HG03045 (cell line): ENCODE data around the gene TNFRSF14.

ENCODE experiments used
- ATAC-seq: cut with Tn5 transposase; IDR thresholded peaks from one replicate; pipeline ENCODE4 v1.9.1; 2021; ENCODE audit warnings: mild to moderate bottlenecking, moderate library complexity; ENCODE audit not compliant: unreplicated experiment

Gene TNFRSF14

GRCh38 chr1:2586154-2587070 lies 30.2 kb downstream of the TNFRSF14 start, which contains the start of gene PRXL2B:
Gene PRXL2B (plus strand): TSS chr1:2586777. CDS start chr1:2586886, 109 bp downstream.
- peak; percentile 68 for ATAC-seq

GRCh38 chr1:2587071-2587859 lies 31.1 kb downstream of the TNFRSF14 start:
- peak; percentile 5 for ATAC-seq

- ATAC-seq: no peak
Observed at GRCh38 chr1:2587860-2588571, 31.8 kb downstream of the TNFRSF14 start.

DNA sequence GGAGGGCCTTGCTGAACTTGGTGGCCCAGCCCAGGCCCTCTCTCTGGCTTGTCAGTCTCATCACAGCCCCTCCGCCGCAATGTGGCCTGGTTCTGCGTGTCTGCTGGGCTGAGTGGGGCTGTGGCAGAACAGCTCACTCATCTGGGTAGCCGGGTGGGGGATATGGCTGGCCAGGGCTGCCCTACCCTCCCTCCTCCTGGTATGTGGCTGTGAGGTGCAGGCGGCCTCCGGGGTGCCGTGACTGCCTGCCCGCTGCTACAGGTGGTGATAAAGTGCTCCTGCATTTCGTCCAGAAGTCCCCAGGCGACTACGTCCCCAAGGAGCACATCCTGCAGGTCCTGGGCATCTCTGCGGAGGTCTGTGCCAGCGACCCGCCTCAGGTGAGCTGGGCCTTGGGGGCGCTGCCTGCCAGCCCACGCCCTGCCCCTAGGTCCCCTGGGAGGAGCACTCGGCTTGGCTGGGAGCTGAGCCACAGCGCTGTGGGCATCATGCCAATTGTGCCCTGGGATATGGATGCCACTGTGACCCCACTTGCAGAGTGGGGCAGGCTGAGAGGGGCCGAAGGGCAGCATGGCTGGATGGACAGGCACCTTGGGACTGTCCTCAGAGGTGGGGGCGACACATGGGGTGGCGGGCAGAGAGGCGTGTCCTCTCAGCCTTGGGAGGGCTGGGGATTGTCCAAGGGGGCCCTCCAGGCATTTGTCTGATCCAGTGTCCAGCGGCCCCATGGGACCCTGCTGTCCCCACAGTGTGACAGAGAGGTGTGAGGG lies 32.7 kb downstream of the TNFRSF14 start:
- no peak for ATAC-seq

DNA sequence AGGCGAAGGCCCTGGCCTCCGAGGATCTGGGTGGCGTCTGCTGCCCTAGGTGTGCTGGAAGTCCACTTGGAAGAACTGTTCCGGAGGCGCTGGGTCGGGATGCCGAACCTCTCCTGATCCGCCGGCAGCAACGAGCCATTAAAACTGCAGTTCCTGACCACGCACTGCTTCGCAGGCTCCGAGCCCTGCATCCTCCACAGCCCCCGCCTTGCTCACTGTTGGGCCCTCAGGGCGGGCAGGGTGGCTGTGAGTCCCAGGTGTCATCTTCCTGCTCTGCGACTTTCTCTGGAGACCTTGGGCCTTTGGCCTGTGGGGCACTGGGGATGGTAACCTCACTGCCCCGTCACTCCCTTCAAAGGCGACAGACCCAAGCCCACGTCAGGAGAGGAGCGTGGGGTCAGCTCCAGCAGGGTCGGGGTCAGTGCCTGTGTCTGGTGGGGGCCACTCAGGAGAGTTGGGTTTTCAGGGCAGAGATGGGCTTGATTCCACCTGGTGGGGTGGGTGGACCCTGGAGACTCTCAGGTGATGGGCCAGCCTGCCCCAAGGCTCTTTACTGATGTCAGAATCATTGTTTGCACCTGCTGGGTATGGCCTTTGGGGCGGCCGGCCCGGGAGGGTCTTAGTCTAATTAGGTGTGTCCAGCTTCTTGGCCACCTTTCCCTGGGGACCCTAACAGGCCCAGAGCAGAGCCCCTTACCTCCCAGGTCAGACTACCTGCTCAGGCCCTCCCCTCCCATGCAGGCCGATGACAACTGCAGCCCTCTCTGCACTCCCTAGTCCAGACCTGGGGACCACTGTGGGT lies 33.5 kb downstream of the TNFRSF14 start:
- no peak for ATAC-seq

GRCh38 chr1:2590233-2591141 lies 34.3 kb downstream of the TNFRSF14 start:
- ATAC-seq: no peak

- no peak for ATAC-seq
Observed at GRCh38 chr1:2591233-2591580, 35.0 kb downstream of the TNFRSF14 start.

DNA sequence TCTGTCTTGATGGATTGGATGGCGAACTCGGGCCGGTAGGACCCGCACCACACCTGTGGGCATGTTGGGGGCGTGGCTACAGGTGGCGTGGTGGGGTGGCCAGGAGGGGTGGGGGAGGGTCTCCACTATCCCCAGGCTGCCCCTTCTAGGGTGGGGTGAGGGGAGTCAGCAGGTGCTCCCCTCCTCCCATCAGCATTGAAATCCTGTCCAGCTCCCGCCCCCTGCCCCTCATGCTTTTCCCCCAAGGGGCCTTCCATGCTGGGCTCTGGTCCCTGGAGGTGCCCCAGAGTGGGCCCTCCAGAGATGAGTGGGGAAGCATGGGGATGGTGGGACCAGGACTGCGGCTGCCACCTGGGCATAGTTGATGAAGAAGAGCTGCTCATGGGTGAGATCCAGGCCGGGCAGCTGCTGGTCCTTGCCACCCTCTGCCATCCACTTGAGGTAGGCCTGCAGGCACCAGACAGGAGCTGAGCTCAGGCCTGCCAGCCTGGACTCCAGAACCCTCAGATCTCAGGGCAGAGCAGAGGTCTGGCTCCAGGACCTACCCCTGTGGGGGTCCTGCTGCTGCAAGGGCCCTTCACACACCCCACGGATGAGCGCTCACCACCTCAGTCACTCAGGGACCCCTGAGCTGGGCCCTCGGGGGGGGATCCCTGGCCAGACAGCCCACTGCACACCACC lies 35.5 kb downstream of the TNFRSF14 start:
- no peak for ATAC-seq

GRCh38 chr1:2592672-2593071 lies 36.5 kb downstream of the TNFRSF14 start:
- no peak for ATAC-seq

GRCh38 chr1:2593251-2593878 lies 37.2 kb downstream of the TNFRSF14 start:
- no peak for ATAC-seq

GRCh38 chr1:2594001-2594640 lies 38.0 kb downstream of the TNFRSF14 start:
- ATAC-seq: no peak

DNA sequence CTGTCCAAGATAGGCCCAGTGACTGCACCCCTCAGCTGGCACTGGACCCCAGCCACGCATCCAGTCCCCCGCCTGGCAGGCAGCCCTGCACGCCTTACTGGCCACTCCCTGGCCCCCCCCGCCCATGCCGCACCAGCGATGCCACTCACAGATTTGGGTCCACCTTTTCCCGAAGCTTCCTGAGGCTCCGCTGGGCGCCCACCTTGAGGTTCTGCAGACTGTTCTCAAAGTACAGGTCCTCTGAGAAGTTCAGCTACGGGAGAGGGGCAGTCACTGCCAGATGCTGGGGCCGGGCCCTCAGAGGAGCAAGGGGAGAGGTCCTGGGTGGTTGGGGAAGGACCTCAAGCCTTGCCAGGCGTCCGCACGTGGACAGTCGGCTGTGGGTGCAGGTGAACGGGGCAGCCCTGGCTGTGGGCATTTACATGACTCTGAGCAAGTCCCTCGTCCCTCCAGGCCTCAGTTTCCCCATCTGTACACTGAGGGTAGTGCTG lies 38.5 kb downstream of the TNFRSF14 start:
- ATAC-seq: no peak

GRCh38 chr1:2595261-2595811 lies 39.2 kb downstream of the TNFRSF14 start:
- ATAC-seq: no peak

- ATAC-seq: no peak
Observed at GRCh38 chr1:2595812-2596529, 39.8 kb downstream of the TNFRSF14 start.

- ATAC-seq: no peak
Observed at GRCh38 chr1:2596530-2597333, 40.6 kb downstream of the TNFRSF14 start.
